Measurements from ENCODE around the gene PLEKHG7.

PLEKHG7 gene

GRCh38 chr12:92762773-92763172 is 60.0 kb downstream of the PLEKHG7 start:
- Histone ChIP-seq H2AFZ (ENCODE audit: low read depth, low read length) (no peak overlapping the region), H3K9ac (ENCODE audit: low read depth, low read length) (no peak overlapping the region), H3K4me3 (ENCODE audit: low read depth in 1 of 2, low read length in 2 of 2) (no peak overlapping the region), H3K27me3 (ENCODE audit: insufficient read depth, low read length, poor library complexity) (no peaks in the 10 kb centered on the region), H4K20me1 (ENCODE audit: insufficient read depth, low read length) (no peaks in the 10 kb centered on the region), H3K4me1 (ENCODE audit: insufficient read depth, low read length) (no peaks in the 10 kb centered on the region), H3K27ac (ENCODE audit: low read length) (no peak overlapping the region), H3K4me2 (ENCODE audit: insufficient read depth, low read length) (no peak overlapping the region), H3K36me3 (ENCODE audit: insufficient read depth, low read length) (no peaks in the 10 kb centered on the region), H3K9me3 (ENCODE audit: insufficient read depth, low read length, severe bottlenecking) (no peaks in the 10 kb centered on the region), H3K79me2 (ENCODE audit: insufficient read depth, low read length) (no peaks in the 10 kb centered on the region)
- DNase-seq: no peak
- ATAC-seq (ENCODE audit: insufficient read depth, low read depth): no peak
- TF ChIP-seq, protein P1, sequence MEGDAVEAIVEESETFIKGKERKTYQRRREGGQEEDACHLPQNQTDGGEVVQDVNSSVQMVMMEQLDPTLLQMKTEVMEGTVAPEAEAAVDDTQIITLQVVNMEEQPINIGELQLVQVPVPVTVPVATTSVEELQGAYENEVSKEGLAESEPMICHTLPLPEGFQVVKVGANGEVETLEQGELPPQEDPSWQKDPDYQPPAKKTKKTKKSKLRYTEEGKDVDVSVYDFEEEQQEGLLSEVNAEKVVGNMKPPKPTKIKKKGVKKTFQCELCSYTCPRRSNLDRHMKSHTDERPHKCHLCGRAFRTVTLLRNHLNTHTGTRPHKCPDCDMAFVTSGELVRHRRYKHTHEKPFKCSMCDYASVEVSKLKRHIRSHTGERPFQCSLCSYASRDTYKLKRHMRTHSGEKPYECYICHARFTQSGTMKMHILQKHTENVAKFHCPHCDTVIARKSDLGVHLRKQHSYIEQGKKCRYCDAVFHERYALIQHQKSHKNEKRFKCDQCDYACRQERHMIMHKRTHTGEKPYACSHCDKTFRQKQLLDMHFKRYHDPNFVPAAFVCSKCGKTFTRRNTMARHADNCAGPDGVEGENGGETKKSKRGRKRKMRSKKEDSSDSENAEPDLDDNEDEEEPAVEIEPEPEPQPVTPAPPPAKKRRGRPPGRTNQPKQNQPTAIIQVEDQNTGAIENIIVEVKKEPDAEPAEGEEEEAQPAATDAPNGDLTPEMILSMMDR (IDR thresholded peaks at IDR 0.05; ENCODE audit: borderline replicate concordance, extremely low read depth, low read length, poor library complexity, severe bottlenecking): no peak
- TF ChIP-seq EZH2 (IDR thresholded peaks at IDR 0.05; ENCODE audit: borderline replicate concordance, low read depth, low read length, severe bottlenecking): no peak

GRCh38 chr12:92764831-92765230 is 62.0 kb downstream of the PLEKHG7 start:
- no peaks in the 10 kb centered on the region for H3K9me3 ChIP-seq (ENCODE audit: insufficient read depth, low read length, severe bottlenecking)
- H2AFZ ChIP-seq (ENCODE audit: low read depth, low read length): no peak overlapping the region
- H3K79me2 ChIP-seq (ENCODE audit: insufficient read depth, low read length): no peaks in the 10 kb centered on the region
- DNase-seq: no peak
- H3K4me1 ChIP-seq (ENCODE audit: insufficient read depth, low read length): peaks cover 10% of the 10 kb centered on the region
- H3K4me2 ChIP-seq (ENCODE audit: insufficient read depth, low read length): no peak overlapping the region
- no peak overlapping the region for H3K4me3 ChIP-seq (ENCODE audit: low read depth in 1 of 2, low read length in 2 of 2)
- TF ChIP-seq, protein P1 (IDR thresholded peaks at IDR 0.05; ENCODE audit: borderline replicate concordance, extremely low read depth, low read length, poor library complexity, severe bottlenecking): no peak
- TF ChIP-seq EZH2 (IDR thresholded peaks at IDR 0.05; ENCODE audit: borderline replicate concordance, low read depth, low read length, severe bottlenecking): no peak
- H3K27ac ChIP-seq (ENCODE audit: low read length): no peak overlapping the region
- H3K36me3 ChIP-seq (ENCODE audit: insufficient read depth, low read length): no peaks in the 10 kb centered on the region
- ATAC-seq (ENCODE audit: insufficient read depth, low read depth): no peak
- H4K20me1 ChIP-seq (ENCODE audit: insufficient read depth, low read length): no peaks in the 10 kb centered on the region
- H3K9ac ChIP-seq (ENCODE audit: low read depth, low read length): no peak overlapping the region
- H3K27me3 ChIP-seq (ENCODE audit: insufficient read depth, low read length, poor library complexity): no peaks in the 10 kb centered on the region

- Histone ChIP-seq H3K27ac (ENCODE audit: low read length) (no peak overlapping the region), H3K4me3 (ENCODE audit: low read depth in 1 of 2, low read length in 2 of 2) (no peak overlapping the region), H3K4me1 (ENCODE audit: insufficient read depth, low read length) (peaks cover 12% of the 10 kb centered on the region), H3K27me3 (ENCODE audit: insufficient read depth, low read length, poor library complexity) (no peaks in the 10 kb centered on the region), H3K36me3 (ENCODE audit: insufficient read depth, low read length) (no peaks in the 10 kb centered on the region), H4K20me1 (ENCODE audit: insufficient read depth, low read length) (no peaks in the 10 kb centered on the region), H3K4me2 (ENCODE audit: insufficient read depth, low read length) (no peak overlapping the region), H3K9ac (ENCODE audit: low read depth, low read length) (no peak overlapping the region), H3K9me3 (ENCODE audit: insufficient read depth, low read length, severe bottlenecking) (no peaks in the 10 kb centered on the region), H2AFZ (ENCODE audit: low read depth, low read length) (no peak overlapping the region), H3K79me2 (ENCODE audit: insufficient read depth, low read length) (no peaks in the 10 kb centered on the region)
- ATAC-seq (ENCODE audit: insufficient read depth, low read depth): no peak
- DNase-seq: no peak
- TF ChIP-seq, protein P1 (IDR thresholded peaks at IDR 0.05; ENCODE audit: borderline replicate concordance, extremely low read depth, low read length, poor library complexity, severe bottlenecking): no peak
Observed at GRCh38 chr12:92765871-92766270, 63.1 kb downstream of the PLEKHG7 start.
